HG03025 (cell line): ENCODE results near the gene CASP10.
"Not testable (repeated sequence)": the region's sequence is repeated elsewhere in the genome, so short reads cannot be mapped to it uniquely, and the experiment has no call there.

ENCODE experiments used
- ATAC-seq: cut with Tn5 transposase; IDR thresholded peaks from one replicate; pipeline ENCODE4 v1.9.1; 2021; ENCODE audit warnings: mild to moderate bottlenecking, moderate library complexity; ENCODE audit not compliant: unreplicated experiment, low FRiP score

The CASP10 gene

GRCh38 chr2:201231781-201232466 lies 49.0 kb downstream of the CASP10 start:
- no peak for ATAC-seq

- ATAC-seq = no peak
These were observed 49.5 kb downstream of the CASP10 start for GRCh38 chr2:201232467-201232815.

DNA sequence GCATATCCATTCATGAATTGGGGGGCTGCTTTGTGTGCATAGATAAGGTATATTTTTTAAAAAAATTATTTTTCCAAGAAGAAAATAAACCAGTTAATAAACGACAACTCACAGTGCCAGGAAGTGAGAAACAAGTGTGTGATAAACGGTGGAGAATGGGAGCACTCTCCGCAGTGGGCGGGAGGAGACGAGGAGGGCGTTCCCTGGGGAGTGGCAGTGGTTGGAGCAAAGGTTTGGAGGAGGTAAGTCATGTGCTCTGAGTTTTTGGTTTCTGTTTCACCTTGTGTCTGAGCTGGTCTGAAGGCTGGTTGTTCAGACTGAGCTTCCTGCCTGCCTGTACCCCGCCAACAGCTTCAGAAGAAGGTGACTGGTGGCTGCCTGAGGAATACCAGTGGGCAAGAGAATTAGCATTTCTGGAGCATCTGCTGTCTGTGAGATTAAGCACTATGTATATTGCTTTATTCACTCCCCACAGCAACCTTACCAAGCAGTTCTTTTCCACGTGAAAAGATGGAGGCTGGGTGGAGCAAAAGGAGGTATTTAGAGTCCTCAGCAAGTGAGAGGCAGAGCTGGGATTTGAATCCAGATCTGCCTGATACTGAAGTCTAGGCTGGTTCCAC lies 50.4 kb downstream of the CASP10 start:
- peak; percentile 86 for ATAC-seq

GRCh38 chr2:201233812-201234662 lies 51.1 kb downstream of the CASP10 start:
- peak; percentile 22 for ATAC-seq

GRCh38 chr2:201234663-201235135 lies 51.8 kb downstream of the CASP10 start:
- ATAC-seq = no peak

DNA sequence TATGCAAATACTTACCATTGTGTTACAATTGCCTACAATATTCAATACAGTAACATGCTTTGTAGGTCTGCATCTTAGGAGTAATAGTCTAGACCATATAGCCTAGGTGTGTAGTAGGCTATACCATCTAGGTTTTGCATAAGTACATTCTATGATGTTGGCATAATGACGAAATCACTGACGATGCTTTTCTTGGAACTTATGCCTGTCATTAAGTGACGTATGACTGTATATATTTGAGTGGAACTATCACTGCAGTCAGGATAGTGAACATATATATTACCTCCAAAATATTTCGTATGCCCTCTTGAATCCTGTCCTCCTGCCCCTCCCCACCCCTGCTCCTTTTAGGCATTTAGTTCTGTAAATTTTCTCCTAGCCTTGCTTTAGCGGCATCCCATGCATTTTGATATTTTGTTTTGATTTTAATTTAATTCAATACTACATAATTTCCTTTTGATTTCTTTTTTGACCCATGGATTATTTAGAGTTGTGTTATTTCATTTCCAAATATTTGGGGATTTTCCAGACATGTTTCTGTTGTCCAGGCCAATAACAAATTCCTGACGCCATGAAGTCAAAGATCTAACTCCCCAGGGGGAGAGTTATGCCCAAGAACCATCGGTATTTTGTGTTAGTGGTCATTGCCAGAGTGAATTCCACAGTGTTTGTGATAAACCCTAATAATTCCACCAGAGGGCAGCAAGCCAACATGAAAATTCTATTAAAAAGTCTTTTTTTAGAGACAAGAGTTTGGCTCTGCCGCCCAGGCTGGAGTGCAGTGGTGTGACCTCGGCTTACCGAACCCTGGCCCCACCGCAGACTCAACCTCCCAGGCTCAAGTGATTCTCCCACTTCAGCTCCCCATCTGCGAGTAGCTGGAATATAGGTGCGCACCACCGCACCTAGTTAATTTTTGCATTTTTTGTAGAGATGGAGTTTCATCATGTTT lies 53.2 kb downstream of the CASP10 start:
- ATAC-seq = no peak

DNA sequence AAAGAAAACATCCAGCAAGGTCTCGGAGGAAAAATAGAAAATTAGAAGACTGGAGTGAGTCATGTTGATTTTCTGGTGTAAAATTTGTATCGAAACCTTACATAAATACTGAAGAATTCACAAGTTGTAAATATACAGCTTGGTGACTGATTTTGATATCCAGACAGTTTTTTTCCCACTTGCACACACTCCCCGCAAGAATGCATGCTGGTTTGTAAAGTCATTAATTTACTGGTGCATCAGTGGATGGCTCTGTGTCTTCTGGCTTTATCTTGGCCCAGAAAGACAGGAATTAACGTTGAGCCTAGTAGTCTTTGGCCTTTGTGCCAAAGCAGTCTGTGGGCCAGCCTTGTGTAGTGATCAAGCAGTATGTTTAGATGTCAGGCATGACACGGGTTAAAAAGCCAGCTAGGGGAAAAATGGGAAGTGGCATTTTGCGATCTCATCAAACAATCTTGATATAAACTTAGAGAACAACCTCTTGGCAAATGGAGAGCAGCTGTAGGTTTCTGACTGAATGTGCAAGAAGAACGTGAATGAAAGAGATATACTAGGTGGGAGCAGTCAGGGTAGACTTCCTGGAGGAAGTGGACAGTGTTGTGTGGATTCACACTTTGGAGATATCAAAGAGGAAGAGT lies 54.7 kb downstream of the CASP10 start:
- no peak for ATAC-seq

GRCh38 chr2:201239167-201239935 lies 56.4 kb downstream of the CASP10 start:
- ATAC-seq = not testable (repeated sequence)

DNA sequence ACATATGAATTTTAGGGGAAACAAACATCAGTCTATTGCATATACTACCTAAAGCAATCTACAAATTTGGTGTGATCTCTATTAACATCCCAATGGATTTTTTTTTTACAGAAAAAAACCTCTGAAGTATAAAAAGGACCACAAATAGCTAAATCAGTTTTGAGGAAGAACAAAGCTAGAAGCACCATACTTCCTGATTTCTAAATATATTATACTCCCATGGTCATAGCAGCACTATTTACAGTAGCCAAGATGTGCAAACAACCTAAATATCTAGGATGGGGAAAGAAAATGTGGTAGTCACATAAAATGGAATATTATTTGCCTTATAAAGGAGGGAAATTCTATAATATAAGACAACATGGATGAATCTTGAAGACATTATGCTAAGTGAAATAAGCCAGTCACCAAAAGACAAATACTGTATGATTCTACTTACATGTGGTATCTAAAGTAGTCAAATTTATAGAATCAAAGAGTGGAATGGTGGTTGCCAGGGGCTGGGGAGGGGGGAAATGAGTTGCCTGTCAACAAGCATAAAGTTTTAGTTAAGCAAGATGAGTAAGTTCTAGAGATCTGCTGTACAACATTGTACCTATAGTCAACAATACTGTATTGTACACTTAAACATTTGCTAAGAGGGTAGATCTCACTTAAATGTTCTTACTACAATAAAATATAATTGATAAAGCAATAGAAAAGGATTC lies 59.8 kb downstream of the CASP10 start:
- no peak for ATAC-seq

DNA sequence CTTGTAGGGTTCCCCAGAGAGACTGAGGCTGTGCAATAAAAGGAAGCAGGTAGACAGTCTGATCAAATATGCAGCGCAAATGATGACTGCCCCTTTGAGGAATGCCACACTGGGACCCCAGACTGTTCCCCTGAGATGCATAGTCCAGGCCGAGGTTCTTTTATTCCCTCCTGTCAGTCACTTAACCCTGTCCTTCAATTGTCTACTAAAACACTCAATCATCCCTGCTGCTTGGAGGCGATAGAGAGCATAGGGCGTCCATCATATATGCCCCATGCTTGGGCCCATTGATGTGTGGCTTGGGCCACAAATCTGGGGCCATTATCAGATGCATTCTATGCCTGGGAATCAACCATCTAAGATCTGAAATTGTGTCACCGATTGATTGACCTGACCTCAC lies 61.9 kb downstream of the CASP10 start:
- no peak for ATAC-seq

DNA sequence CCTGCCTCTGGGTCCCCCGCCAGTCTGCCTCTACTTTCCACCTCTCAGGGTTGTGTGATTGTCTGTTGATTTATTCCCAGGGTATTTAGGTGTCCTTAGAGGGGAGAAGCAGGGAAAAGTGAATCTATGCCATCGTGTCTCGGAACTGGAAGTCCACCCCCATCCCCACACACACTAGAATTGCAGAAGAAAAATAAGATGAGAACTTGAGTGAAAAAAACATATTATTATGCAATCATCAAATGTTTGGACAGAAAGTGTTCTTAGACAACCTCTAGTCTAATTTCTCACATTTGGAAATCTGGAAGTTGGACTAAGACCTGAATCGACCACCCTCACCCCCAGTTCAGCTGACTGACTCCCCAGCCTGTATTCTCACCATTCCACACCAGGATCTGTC lies 63.3 kb downstream of the CASP10 start:
- no peak for ATAC-seq

- ATAC-seq = no peak
These were observed 65.4 kb downstream of the CASP10 start for GRCh38 chr2:201248288-201248844.

DNA sequence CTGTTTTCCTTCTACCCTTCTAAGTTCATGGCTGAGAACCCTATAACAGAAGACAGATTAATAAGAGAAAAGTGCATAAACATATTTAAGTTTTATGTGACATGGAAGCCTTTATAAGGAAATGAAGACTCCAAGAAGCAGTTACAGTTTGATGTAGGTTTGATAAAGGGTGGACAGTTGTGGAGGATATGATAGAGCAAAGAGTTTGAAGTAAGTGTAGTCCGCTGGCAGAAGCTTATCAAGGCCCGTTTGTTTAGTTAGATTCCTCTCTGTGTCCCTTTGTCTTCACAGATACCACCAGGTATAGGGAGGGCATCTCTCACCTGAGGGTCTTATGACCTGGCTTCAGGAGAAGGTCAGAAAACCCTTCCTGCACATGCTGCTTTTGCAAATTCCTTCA lies 66.9 kb downstream of the CASP10 start:
- ATAC-seq = no peak

- ATAC-seq = no peak
These were observed 67.8 kb downstream of the CASP10 start for GRCh38 chr2:201250741-201251140.

DNA sequence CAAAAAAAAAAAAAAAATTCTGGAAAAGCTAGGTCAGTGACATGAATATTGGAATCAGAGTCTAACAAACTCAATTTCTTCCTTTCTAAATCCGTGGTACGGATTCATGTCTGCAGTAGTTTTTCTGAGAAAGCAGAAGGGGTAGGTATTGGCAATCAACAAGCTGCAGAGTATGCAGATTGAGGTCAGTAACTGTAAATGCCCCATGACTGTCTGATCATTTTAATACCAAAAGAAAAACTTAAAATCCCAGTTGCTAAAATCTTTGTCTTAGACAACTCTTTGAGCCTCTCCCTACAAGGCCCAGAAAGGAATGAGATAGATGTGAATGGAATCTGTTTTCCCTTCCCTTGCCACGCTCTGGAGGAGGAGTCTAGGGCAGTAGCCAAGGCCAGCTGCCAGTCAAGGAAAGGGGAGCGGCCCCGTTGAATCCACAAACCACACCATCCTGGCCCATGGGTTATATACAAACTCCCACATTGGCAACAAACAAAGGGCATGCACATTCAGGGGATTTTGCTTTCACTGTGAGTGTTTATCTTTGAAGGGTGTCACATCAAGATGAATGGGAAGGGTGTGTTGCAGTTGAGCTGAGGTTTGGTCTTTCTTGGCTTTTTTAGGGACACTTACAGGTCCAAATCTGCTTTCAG lies 71.3 kb downstream of the CASP10 start:
- ATAC-seq = no peak

DNA sequence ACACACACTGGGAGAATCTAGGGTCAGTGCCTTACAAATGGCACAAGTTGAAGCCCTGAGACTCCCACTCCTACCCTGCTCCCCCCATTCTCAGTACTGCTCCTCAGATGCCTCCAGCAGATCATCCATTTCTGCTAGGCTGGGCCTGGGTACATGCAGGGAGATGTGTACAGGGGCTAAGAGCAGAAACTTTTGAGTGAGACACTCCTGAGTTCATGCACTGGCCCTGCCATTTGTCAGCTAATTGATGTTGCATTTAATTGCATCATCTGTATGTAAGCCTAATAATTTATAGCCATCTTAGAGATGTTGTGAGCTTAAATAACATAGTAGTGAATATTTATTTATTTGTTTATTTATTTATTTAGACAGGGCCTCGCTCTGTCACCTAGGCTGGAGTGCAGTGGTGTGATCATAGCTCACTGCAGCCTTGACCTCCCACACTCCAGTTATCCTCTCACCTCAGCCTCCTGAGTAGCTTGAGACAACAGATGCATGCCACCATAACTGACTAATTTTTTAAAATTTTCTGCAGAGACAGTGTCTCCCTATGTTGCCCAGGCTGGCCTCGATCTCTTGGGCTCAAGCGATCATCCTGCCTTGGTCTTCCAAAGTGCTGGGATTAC lies 72.6 kb downstream of the CASP10 start:
- no peak for ATAC-seq

DNA sequence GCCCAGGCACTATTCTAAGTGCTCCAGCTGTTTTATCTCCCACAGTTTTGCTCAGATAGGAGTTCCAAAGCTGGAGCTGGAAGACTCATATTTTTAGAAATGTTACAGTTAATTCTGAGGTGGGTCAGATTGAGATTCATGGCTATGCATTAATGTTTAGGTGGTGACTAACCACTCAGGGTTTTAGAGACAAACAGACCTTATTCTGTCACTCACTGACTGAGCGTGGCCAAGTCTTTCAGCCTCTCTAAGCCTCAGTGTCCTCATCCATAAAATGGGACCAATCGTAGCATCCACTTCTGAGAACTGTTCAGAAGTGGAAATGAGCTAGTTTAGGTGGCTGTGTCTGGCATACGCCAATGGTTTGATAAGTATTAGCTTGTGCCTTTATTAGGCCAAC lies 73.1 kb downstream of the CASP10 start:
- no peak for ATAC-seq
